ENCODE data around the gene SERINC5.

DNA sequence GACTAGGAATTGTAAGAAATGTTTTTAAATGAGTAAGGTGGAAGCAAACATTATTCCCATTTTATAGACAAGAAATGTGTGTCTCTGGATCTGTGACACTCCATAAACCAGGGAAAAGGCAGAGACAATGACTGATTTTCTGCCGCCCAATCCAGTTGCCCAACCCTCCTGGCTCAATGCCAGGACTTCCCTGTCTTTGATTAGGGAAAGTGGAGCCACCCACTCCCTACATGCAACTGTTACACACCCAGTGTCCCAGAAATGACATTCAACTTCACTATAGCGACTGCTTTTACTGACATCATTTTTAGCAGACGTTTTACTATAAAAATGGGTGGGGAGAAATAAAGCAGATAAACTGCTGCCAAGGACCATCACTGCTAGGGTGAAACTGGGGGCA is 141.0 kb downstream of the SERINC5 start:
- TF ChIP-seq, protein P1, sequence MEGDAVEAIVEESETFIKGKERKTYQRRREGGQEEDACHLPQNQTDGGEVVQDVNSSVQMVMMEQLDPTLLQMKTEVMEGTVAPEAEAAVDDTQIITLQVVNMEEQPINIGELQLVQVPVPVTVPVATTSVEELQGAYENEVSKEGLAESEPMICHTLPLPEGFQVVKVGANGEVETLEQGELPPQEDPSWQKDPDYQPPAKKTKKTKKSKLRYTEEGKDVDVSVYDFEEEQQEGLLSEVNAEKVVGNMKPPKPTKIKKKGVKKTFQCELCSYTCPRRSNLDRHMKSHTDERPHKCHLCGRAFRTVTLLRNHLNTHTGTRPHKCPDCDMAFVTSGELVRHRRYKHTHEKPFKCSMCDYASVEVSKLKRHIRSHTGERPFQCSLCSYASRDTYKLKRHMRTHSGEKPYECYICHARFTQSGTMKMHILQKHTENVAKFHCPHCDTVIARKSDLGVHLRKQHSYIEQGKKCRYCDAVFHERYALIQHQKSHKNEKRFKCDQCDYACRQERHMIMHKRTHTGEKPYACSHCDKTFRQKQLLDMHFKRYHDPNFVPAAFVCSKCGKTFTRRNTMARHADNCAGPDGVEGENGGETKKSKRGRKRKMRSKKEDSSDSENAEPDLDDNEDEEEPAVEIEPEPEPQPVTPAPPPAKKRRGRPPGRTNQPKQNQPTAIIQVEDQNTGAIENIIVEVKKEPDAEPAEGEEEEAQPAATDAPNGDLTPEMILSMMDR (IDR thresholded peaks at IDR 0.05) = no peak
- TF ChIP-seq TCF12 (IDR thresholded peaks at IDR 0.05) = no peak
- no peak for TF ChIP-seq RCOR1 (IDR thresholded peaks at IDR 0.05; ENCODE audit: low read length)
- TF ChIP-seq, protein P2, sequence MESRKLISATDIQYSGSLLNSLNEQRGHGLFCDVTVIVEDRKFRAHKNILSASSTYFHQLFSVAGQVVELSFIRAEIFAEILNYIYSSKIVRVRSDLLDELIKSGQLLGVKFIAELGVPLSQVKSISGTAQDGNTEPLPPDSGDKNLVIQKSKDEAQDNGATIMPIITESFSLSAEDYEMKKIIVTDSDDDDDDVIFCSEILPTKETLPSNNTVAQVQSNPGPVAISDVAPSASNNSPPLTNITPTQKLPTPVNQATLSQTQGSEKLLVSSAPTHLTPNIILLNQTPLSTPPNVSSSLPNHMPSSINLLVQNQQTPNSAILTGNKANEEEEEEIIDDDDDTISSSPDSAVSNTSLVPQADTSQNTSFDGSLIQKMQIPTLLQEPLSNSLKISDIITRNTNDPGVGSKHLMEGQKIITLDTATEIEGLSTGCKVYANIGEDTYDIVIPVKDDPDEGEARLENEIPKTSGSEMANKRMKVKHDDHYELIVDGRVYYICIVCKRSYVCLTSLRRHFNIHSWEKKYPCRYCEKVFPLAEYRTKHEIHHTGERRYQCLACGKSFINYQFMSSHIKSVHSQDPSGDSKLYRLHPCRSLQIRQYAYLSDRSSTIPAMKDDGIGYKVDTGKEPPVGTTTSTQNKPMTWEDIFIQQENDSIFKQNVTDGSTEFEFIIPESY (IDR thresholded peaks at IDR 0.05; ENCODE audit: borderline replicate concordance, low read depth) = no peak
- TF ChIP-seq JUND (IDR thresholded peaks at IDR 0.05) = no peak
- no peak for TF ChIP-seq RFX5 (IDR thresholded peaks at IDR 0.05; ENCODE audit: low read length)
- no peak for TF ChIP-seq FOSL2 (IDR thresholded peaks at IDR 0.05; ENCODE audit: borderline replicate concordance, low read depth)
- no peak for TF ChIP-seq SMC3 (IDR thresholded peaks at IDR 0.05; ENCODE audit: low read depth, low read length)
- no peak for TF ChIP-seq NRF1 (IDR thresholded peaks at IDR 0.05; ENCODE audit: low read depth, low read length)
- TF ChIP-seq, protein P3, sequence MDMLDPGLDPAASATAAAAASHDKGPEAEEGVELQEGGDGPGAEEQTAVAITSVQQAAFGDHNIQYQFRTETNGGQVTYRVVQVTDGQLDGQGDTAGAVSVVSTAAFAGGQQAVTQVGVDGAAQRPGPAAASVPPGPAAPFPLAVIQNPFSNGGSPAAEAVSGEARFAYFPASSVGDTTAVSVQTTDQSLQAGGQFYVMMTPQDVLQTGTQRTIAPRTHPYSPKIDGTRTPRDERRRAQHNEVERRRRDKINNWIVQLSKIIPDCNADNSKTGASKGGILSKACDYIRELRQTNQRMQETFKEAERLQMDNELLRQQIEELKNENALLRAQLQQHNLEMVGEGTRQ (IDR thresholded peaks at IDR 0.05; ENCODE audit: borderline replicate concordance, low read depth, low read length) = no peak
